PC-9 (cell line): ENCODE data around the gene RAB7A. TPM values are rescaled to one million over a fixed set of nuclear protein-coding genes. Genes with fewer than 3 reads are reported as not detected.

Source experiments
- BruUV-seq: library from RNA; stranded (reverse); fragments of 400-500 nt; replicated peaks from 2 replicates; lab custom pipeline; 2021; lab: Mats Ljungman, UMichigan
- CTCF ChIA-PET: fragments of 300-600 bp; sonication (Branson Sonifier 250); formaldehyde crosslinking; loops from one replicate; lab custom pipeline; 2022; ENCODE audit warnings: antibody characterized with exemption; lab: Charles Lee
- POLR2A ChIA-PET: fragments of 300-600 bp; sonication (Branson Sonifier 250); formaldehyde crosslinking; loops from one replicate; lab custom pipeline; 2022; ENCODE audit warnings: antibody characterized with exemption; ENCODE audit not compliant: unreplicated experiment; lab: Charles Lee
- DNase-seq, 2 experiments: peaks; one replicate each; pipeline versions ENCODE4 v3.0.0 to v3.0.0-alpha.2; 2015 to 2022; ENCODE audit warnings: mixed read lengths in 1 of 2
- H2AFZ ChIP-seq: fragments of 200-600 bp; sonication (generic); 2 replicates; pipeline ENCODE4 v1.8.1; 2017; ENCODE audit warnings: antibody characterized with exemption
- H3F3A ChIP-seq: fragments of 200-600 bp; sonication (generic); 2 replicates; pipeline ENCODE4 v1.8.1; 2017; ENCODE audit warnings: antibody characterized with exemption, mild to moderate bottlenecking, low read depth; ENCODE audit not compliant: insufficient read depth
- H3K27ac ChIP-seq: fragments of 200-600 bp; sonication (generic); 2 replicates; pipeline ENCODE4 v1.6.1; 2016; ENCODE audit warnings: mixed run types
- H3K27me3 ChIP-seq: fragments of 200-600 bp; sonication (generic); 2 replicates; pipeline ENCODE4 v1.6.1; 2016; ENCODE audit warnings: low read depth, mixed run types; ENCODE audit not compliant: insufficient read depth
- H3K36me3 ChIP-seq: fragments of 200-600 bp; sonication (generic); 2 replicates; pipeline ENCODE4 v1.6.1; 2016; ENCODE audit warnings: low read depth, mixed run types
- H3K4me1 ChIP-seq: fragments of 200-600 bp; sonication (generic); replicated peaks from 2 replicates; pipeline ENCODE4 v1.6.1; 2016; ENCODE audit warnings: mixed run types; ENCODE audit not compliant: insufficient read depth
- H3K4me2 ChIP-seq: fragments of 200-600 bp; sonication (generic); 2 replicates; pipeline ENCODE4 v1.6.1; 2017; ENCODE audit warnings: mixed run types
- H3K4me3 ChIP-seq: fragments of 200-600 bp; sonication (generic); 2 replicates; pipeline ENCODE4 v1.6.1; 2016; ENCODE audit warnings: mixed run types
- H3K79me2 ChIP-seq: fragments of 200-600 bp; sonication (generic); 2 replicates; pipeline ENCODE4 v1.6.1; 2017; ENCODE audit warnings: low read depth, mixed run types
- H3K9me2 ChIP-seq: fragments of 200-600 bp; sonication (generic); 2 replicates; pipeline ENCODE4 v1.8.1; 2017; ENCODE audit warnings: mild to moderate bottlenecking; ENCODE audit not compliant: insufficient read depth
- H3K9me3 ChIP-seq: fragments of 200-600 bp; sonication (generic); 2 replicates; pipeline ENCODE4 v1.8.1; 2016; ENCODE audit warnings: low read depth; ENCODE audit not compliant: insufficient read depth
- H4K20me1 ChIP-seq: fragments of 200-600 bp; sonication (generic); 2 replicates; pipeline ENCODE4 v1.8.1; 2017; ENCODE audit not compliant: insufficient read depth
- EZH2 ChIP-seq: fragments of 200-600 bp; sonication (generic); IDR thresholded peaks from 2 replicates; pipeline ENCODE4 v1.8.0; 2017; ENCODE audit warnings: antibody characterized with exemption, low read depth
- intact Hi-C: fragments of 100-400 bp; cut with micrococcal nuclease; formaldehyde crosslinking; loops from one replicate; pipeline ENCODE4 v1.10.0; 2022; ENCODE audit not compliant: unreplicated experiment
- total RNA-seq: library from RNA; stranded (reverse); gene quantifications from 2 replicates; pipeline ENCODE4 v1.2.3, GENCODE V29; 2021
- TF ChIP-seq, protein P1 (sequence below): fragments of 200-600 bp; sonication (generic); conservative IDR thresholded peaks from 2 replicates; pipeline ENCODE4 v1.6.1; 2017; ENCODE audit warnings: mixed run types, antibody characterized with exemption, mild to moderate bottlenecking, moderate library complexity

The RAB7A gene
- total RNA-seq, 1 experiment from 2014 or later = 319 TPM

GRCh38 chr3:128787256-128788253 is 61.6 kb downstream of the RAB7A start:
- Histone ChIP-seq H3K27ac (peak overlapping the region; percentile 42), H3K9me3 (no peaks in the 10 kb centered on the region), H3K36me3 (0 out of 2 replicates have a peak, but pooled peaks cover 5% of the 10 kb centered on the region), H3K9me2 (no peaks in the 10 kb centered on the region), H3K4me3 (no peak overlapping the region), H3K27me3 (no peaks in the 10 kb centered on the region), H3F3A (peaks cover 67% of the 10 kb centered on the region), H4K20me1 (peaks cover 90% of the 10 kb centered on the region), H3K4me2 (peak overlapping the region; percentile 37), H2AFZ (no peak overlapping the region), H3K4me1 (peaks cover 24% of the 10 kb centered on the region), H3K79me2 (peaks cover 98% of the 10 kb centered on the region)
- POLR2A ChIA-PET = interaction anchor here (0.6 to 0.7 kb wide), 7 partner anchors 58 to 1106 kb away, joined by 3 to 11 read pairs (median 4); partner anchors contain the start of gene TMCC1
- BruUV-seq = no TSS peak
- intact Hi-C loops = loop anchor here (2.0 kb wide), 1 partner anchor 107 kb away; no protein-coding TSS in a partner anchor
- TF ChIP-seq, protein P1, sequence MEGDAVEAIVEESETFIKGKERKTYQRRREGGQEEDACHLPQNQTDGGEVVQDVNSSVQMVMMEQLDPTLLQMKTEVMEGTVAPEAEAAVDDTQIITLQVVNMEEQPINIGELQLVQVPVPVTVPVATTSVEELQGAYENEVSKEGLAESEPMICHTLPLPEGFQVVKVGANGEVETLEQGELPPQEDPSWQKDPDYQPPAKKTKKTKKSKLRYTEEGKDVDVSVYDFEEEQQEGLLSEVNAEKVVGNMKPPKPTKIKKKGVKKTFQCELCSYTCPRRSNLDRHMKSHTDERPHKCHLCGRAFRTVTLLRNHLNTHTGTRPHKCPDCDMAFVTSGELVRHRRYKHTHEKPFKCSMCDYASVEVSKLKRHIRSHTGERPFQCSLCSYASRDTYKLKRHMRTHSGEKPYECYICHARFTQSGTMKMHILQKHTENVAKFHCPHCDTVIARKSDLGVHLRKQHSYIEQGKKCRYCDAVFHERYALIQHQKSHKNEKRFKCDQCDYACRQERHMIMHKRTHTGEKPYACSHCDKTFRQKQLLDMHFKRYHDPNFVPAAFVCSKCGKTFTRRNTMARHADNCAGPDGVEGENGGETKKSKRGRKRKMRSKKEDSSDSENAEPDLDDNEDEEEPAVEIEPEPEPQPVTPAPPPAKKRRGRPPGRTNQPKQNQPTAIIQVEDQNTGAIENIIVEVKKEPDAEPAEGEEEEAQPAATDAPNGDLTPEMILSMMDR = peak; percentile 66
- TF ChIP-seq EZH2 = no peak
- CTCF ChIA-PET = interaction anchor here (0.6 to 1.7 kb wide), 4 partner anchors 19 to 962 kb away, joined by 3 to 14 read pairs (median 6); no protein-coding TSS in a partner anchor
- peak; percentile 58 to 70 for DNase-seq

GRCh38 chr3:128788268-128788869 is 62.4 kb downstream of the RAB7A start:
- H3K9me2 ChIP-seq = no peaks in the 10 kb centered on the region
- H3K27me3 ChIP-seq = no peaks in the 10 kb centered on the region
- peaks cover 67% of the 10 kb centered on the region for H3F3A ChIP-seq
- peaks cover 83% of the 10 kb centered on the region for H4K20me1 ChIP-seq
- no peak overlapping the region for H3K4me3 ChIP-seq
- intact Hi-C loops = no loop called here
- H3K9me3 ChIP-seq = no peaks in the 10 kb centered on the region
- no peak for DNase-seq
- 0 out of 2 replicates have a peak, but pooled peaks cover 5% of the 10 kb centered on the region for H3K36me3 ChIP-seq
- H3K4me1 ChIP-seq = peaks cover 20% of the 10 kb centered on the region
- CTCF ChIA-PET = interaction anchor here (0.7 to 1.7 kb wide), 4 partner anchors 106 to 962 kb away, joined by 3 to 14 read pairs (median 4); no protein-coding TSS in a partner anchor
- peaks cover 97% of the 10 kb centered on the region for H3K79me2 ChIP-seq
- TF ChIP-seq, protein P1 = no peak
- no peak for TF ChIP-seq EZH2
- no peak overlapping the region for H2AFZ ChIP-seq
- BruUV-seq = no TSS peak
- H3K4me2 ChIP-seq = 0 out of 2 replicates have a peak overlapping the region, but pooled peaks have one; percentile 37
- POLR2A ChIA-PET = interaction anchor here (0.6 to 0.7 kb wide), 5 partner anchors 59 to 1105 kb away, joined by 3 to 11 read pairs (median 5); partner anchors contain the start of gene TMCC1
- no peak overlapping the region for H3K27ac ChIP-seq
